ENCODE results near the gene MDP1. TPM values are rescaled to one million over a fixed set of nuclear protein-coding genes. Genes with fewer than 3 reads are reported as not detected.

Gene MDP1
- total RNA-seq (2022) = 7.4 and 8.9 TPM in 2 replicates
- Bru-seq, nascent RNA = percentile 62 among the genes with signal in this experiment
- percentile 78 among the genes with signal in this experiment for BruChase-seq, experiment 1, labeled RNA remaining after a 6-hour chase
- percentile 58 among the genes with signal in this experiment for BruChase-seq, experiment 2, labeled RNA remaining after a 2-hour chase
- long read RNA-seq, transcript MDP1-201 (6 exons, 730 nt) = major isoform, 13 of 21 reads
- long read RNA-seq, partial matches to known transcripts = 3 of 21 reads
- long read RNA-seq, other reads (novel, unspliced or antisense) = 3 of 21 reads

DNA sequence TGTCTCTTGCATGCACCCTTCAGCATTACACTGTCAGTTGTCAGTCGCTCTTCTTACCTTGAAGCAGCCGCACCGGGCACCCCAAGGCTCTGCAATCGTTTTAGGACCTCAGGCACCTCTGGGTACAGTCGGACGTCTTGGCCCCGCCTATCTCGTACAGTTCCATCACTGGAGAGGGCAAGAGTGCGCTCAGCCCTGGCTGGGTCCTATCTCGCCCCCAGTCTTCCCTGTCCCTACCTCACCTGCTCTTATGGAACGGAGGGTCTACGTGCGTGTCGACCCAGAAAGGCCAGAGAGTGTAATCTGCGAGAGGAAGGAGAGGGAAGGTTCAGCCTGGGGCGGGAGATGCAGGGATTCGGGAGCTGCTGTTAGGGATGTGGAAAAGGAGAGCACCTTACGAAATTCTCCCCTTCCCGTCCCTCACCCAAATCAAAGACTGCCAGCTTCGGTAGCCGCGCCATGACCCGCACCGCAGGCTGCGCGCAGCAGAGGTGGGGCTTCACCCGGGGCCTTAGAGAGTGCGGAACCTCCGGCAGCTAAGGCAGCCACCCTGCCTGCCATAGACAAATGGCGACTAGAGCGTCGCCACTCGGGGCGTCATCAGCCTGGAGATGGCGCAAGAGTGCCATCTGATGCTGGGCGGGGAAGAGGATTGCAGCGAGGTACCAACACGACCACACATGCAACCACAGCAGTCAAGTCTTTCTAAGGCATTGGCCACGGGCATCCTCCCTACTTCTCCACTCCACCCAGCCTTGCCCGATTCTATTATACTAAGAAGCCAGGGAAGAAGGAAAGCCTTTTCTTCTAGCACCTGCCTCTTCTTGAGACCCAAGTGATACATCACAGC, at the start of gene MDP1:
TSS of gene MDP1 (minus strand) at position 572 of the 850 bp plus-strand sequence. CDS start at position 461, 111 bp downstream.
- no peaks in the 10 kb centered on the region for H3K9me3 Mint-ChIP-seq (ENCODE audit: low read depth, unreplicated experiment)
- DNase-seq = peak; percentile 80
- peaks cover 52% of the 10 kb centered on the region for H3K36me3 Mint-ChIP-seq (ENCODE audit: insufficient read depth, unreplicated experiment)
- no peaks in the 10 kb centered on the region for H3K27me3 Mint-ChIP-seq (ENCODE audit: unreplicated experiment)
- no TSS peak for BruUV-seq (replicated peaks)
- peak within 1 kb of the TSS; percentile 81 for H3K4me3 Mint-ChIP-seq (ENCODE audit: low read depth, unreplicated experiment)
- peaks cover 12% of the 10 kb centered on the region for H3K4me1 Mint-ChIP-seq (ENCODE audit: low read depth, unreplicated experiment)
- intact Hi-C loops (cut with micrococcal nuclease; ENCODE audit: unreplicated experiment) = no loop called here
- H3K27ac Mint-ChIP-seq (ENCODE audit: unreplicated experiment) = peak within 1 kb of the TSS; percentile 4
- TF ChIP-seq, protein P1, sequence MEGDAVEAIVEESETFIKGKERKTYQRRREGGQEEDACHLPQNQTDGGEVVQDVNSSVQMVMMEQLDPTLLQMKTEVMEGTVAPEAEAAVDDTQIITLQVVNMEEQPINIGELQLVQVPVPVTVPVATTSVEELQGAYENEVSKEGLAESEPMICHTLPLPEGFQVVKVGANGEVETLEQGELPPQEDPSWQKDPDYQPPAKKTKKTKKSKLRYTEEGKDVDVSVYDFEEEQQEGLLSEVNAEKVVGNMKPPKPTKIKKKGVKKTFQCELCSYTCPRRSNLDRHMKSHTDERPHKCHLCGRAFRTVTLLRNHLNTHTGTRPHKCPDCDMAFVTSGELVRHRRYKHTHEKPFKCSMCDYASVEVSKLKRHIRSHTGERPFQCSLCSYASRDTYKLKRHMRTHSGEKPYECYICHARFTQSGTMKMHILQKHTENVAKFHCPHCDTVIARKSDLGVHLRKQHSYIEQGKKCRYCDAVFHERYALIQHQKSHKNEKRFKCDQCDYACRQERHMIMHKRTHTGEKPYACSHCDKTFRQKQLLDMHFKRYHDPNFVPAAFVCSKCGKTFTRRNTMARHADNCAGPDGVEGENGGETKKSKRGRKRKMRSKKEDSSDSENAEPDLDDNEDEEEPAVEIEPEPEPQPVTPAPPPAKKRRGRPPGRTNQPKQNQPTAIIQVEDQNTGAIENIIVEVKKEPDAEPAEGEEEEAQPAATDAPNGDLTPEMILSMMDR (IDR thresholded peaks at IDR 0.05; ENCODE audit: unreplicated experiment) = no peak
- CTCF ChIA-PET = interaction anchor here (0.6 to 1.6 kb wide), 9 partner anchors 13 to 107 kb away, joined by 3 to 9 read pairs (median 4); partner anchors contain the start of genes CIDEB, DHRS1, NOP9 and RABGGTA

- CTCF ChIA-PET = no interaction called here
- Mint-ChIP-seq H3K4me3 (ENCODE audit: low read depth, unreplicated experiment) (no peak overlapping the region), H3K27ac (ENCODE audit: unreplicated experiment) (no peak overlapping the region), H3K9me3 (ENCODE audit: low read depth, unreplicated experiment) (no peaks in the 10 kb centered on the region), H3K4me1 (ENCODE audit: low read depth, unreplicated experiment) (no peaks in the 10 kb centered on the region), H3K27me3 (ENCODE audit: unreplicated experiment) (no peaks in the 10 kb centered on the region), H3K36me3 (ENCODE audit: insufficient read depth, unreplicated experiment) (peaks cover 7% of the 10 kb centered on the region)
- TF ChIP-seq, protein P1 (IDR thresholded peaks at IDR 0.05; ENCODE audit: unreplicated experiment) = no peak
- intact Hi-C loops (cut with micrococcal nuclease; ENCODE audit: unreplicated experiment) = no loop called here
- DNase-seq = no peak
- BruUV-seq (replicated peaks) = no TSS peak
These were observed 48.4 kb upstream of the MDP1 start for GRCh38 chr14:24264298-24264697.

- H3K4me1 Mint-ChIP-seq (ENCODE audit: low read depth, unreplicated experiment) = no peaks in the 10 kb centered on the region
- H3K27ac Mint-ChIP-seq (ENCODE audit: unreplicated experiment) = no peak overlapping the region
- peaks cover 7% of the 10 kb centered on the region for H3K36me3 Mint-ChIP-seq (ENCODE audit: insufficient read depth, unreplicated experiment)
- BruUV-seq (replicated peaks) = no TSS peak
- no peak overlapping the region for H3K4me3 Mint-ChIP-seq (ENCODE audit: low read depth, unreplicated experiment)
- H3K27me3 Mint-ChIP-seq (ENCODE audit: unreplicated experiment) = no peaks in the 10 kb centered on the region
- H3K9me3 Mint-ChIP-seq (ENCODE audit: low read depth, unreplicated experiment) = no peaks in the 10 kb centered on the region
- TF ChIP-seq, protein P1 (IDR thresholded peaks at IDR 0.05; ENCODE audit: unreplicated experiment) = no peak
- CTCF ChIA-PET = no interaction called here
- intact Hi-C loops (cut with micrococcal nuclease; ENCODE audit: unreplicated experiment) = no loop called here
- DNase-seq = no peak
These were observed 48.0 kb upstream of the MDP1 start for GRCh38 chr14:24263848-24264247.

- intact Hi-C loops (cut with micrococcal nuclease; ENCODE audit: unreplicated experiment) = no loop called here
- peaks cover 7% of the 10 kb centered on the region for H3K36me3 Mint-ChIP-seq (ENCODE audit: insufficient read depth, unreplicated experiment)
- no peaks in the 10 kb centered on the region for H3K9me3 Mint-ChIP-seq (ENCODE audit: low read depth, unreplicated experiment)
- H3K27ac Mint-ChIP-seq (ENCODE audit: unreplicated experiment) = no peak within 1 kb of the TSS
- no peaks in the 10 kb centered on the region for H3K27me3 Mint-ChIP-seq (ENCODE audit: unreplicated experiment)
- CTCF ChIA-PET = no interaction called here
- H3K4me3 Mint-ChIP-seq (ENCODE audit: low read depth, unreplicated experiment) = no peak within 1 kb of the TSS
- H3K4me1 Mint-ChIP-seq (ENCODE audit: low read depth, unreplicated experiment) = no peaks in the 10 kb centered on the region
- no TSS peak for BruUV-seq (replicated peaks)
- DNase-seq = no peak
- TF ChIP-seq, protein P1 (IDR thresholded peaks at IDR 0.05; ENCODE audit: unreplicated experiment) = no peak
These were observed 47.2 kb upstream of the MDP1 start, which contains the start of gene TGM1 for GRCh38 chr14:24262821-24263733. TSS of gene TGM1 (minus strand) at chr14:24263177. CDS start at chr14:24262352, 825 bp downstream.
